A549 (cell line): ENCODE results near the gene CCDC190.

Source experiments
- BHLHE40 ChIP-seq: IDR thresholded peaks from 2 replicates; pipeline ENCODE4 v1.6.1; 2012; ENCODE audit warnings: low read depth, low read length, inconsistent platforms
- CTCF ChIP-seq: fragments of >200 bp; sonication (Bioruptor Twin); formaldehyde crosslinking; IDR thresholded peaks from 3 replicates; pipeline ENCODE4 v1.5.1; 2016

- no peak for TF ChIP-seq CTCF
- TF ChIP-seq BHLHE40, result no peak
These were observed 41.4 kb upstream of the CCDC190 start for GRCh38 chr1:162902416-162902815.
